Smooth muscle cell (in vitro differentiated cells): ENCODE data around the gene KCNJ3. TPM values are rescaled to one million over a fixed set of nuclear protein-coding genes. Genes with fewer than 3 reads are reported as not detected.

Source experiments
- DNase-seq: peaks from one replicate; lab custom pipeline; 2025; ENCODE audit not compliant: unreplicated experiment; lab: John Stamatoyannopoulos, UW
- H2AFZ ChIP-seq: fragments of 200-600 bp; sonication (generic); 2 replicates; pipeline ENCODE4 v1.6.0; 2016; ENCODE audit warnings: antibody characterized with exemption, low read depth, mild to moderate bottlenecking
- H3F3A ChIP-seq: fragments of 200-600 bp; sonication (generic); 2 replicates; pipeline ENCODE4 v1.6.0; 2017; ENCODE audit warnings: antibody characterized with exemption, low read depth
- H3K27ac ChIP-seq: fragments of 200-600 bp; sonication (generic); 2 replicates; pipeline ENCODE4 v1.5.1; 2016; ENCODE audit warnings: low read depth, mild to moderate bottlenecking
- H3K27me3 ChIP-seq: fragments of 200-600 bp; sonication (generic); 2 replicates; pipeline ENCODE4 v1.6.1; 2016; ENCODE audit warnings: low read depth, mild to moderate bottlenecking
- H3K36me3 ChIP-seq: fragments of 200-600 bp; sonication (generic); 2 replicates; pipeline ENCODE4 v1.5.1; 2016; ENCODE audit warnings: low read depth
- H3K4me1 ChIP-seq: fragments of 200-600 bp; sonication (generic); 2 replicates; pipeline ENCODE4 v1.5.1; 2016; ENCODE audit warnings: low read depth
- H3K4me2 ChIP-seq: fragments of 200-600 bp; sonication (generic); 2 replicates; pipeline ENCODE4 v1.6.0; 2016; ENCODE audit warnings: mild to moderate bottlenecking
- H3K4me3 ChIP-seq: fragments of 200-600 bp; sonication (generic); 2 replicates; pipeline ENCODE4 v1.5.1; 2016; ENCODE audit warnings: mild to moderate bottlenecking
- H3K79me2 ChIP-seq: fragments of 200-600 bp; sonication (generic); 2 replicates; pipeline ENCODE4 v1.6.0; 2016; ENCODE audit warnings: low read depth, mild to moderate bottlenecking
- H3K9ac ChIP-seq: fragments of 200-600 bp; sonication (generic); 2 replicates; pipeline ENCODE4 v1.6.0; 2016; ENCODE audit warnings: low read depth
- H3K9me3 ChIP-seq: fragments of 200-600 bp; sonication (generic); replicated peaks from 2 replicates; pipeline ENCODE4 v1.5.1; 2016; ENCODE audit warnings: low read depth
- H4K20me1 ChIP-seq: fragments of 200-600 bp; sonication (generic); 2 replicates; pipeline ENCODE4 v1.6.0; 2016; ENCODE audit warnings: low read depth
- CTCF ChIP-seq: fragments of 200-600 bp; sonication (generic); IDR thresholded peaks from 2 replicates; pipeline ENCODE4 v1.5.1; 2017; ENCODE audit warnings: borderline replicate concordance, mild to moderate bottlenecking, antibody characterized with exemption; ENCODE audit not compliant: insufficient read depth, poor library complexity, severe bottlenecking
- WGBS: methylation state at CpG from one replicate; pipeline ENCODE4 v1.1.7; 2016; ENCODE audit warnings: low lambda C conversion rate; 5-methylcytosine and 5-hydroxymethylcytosine counted together
- polyA plus RNA-seq: library from polyadenylated mRNA; unstranded; fragments of >200 nt; fragmentation: Nextera tagmentation; extraction: Ambion mirVana; gene quantifications from 2 replicates; pipeline ENCODE4 v1.2.1, GENCODE V29; 2016
- total RNA-seq: library from RNA; depleted of rRNA; stranded (reverse); fragments of >200 nt; gene quantifications from 2 replicates; pipeline ENCODE4 v1.2.3, GENCODE V29; 2014

The KCNJ3 gene
- total and polyA plus RNA-seq, 2 experiments from 2014 or later, result 0.22 TPM; not detected in 1

DNA sequence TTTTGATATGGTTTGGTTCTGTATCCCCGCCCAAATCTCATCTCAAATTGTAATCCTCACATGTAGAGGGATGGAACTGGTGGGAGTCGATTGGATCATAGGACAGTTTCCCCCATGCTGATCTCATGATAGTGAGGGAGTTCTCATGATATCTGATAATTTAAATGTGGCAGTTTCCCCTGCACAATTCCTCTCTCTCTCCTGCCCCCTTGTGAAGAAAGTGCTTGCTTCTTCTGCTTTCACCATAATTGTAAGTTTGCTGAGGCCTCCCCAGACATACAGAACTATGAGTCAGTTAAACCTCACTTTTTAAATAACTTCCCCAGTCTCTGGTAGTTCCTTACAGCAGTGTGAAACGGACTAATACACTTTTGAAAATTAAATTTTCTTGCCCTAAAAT lies 12.3 kb upstream of the KCNJ3 start:
- Histone ChIP-seq H3K4me2 (no peak overlapping the region), H4K20me1 (no peaks in the 10 kb centered on the region), H3F3A (no peaks in the 10 kb centered on the region), H3K79me2 (no peaks in the 10 kb centered on the region), H3K36me3 (no peaks in the 10 kb centered on the region), H3K27ac (no peak overlapping the region), H3K4me3 (no peak overlapping the region), H3K4me1 (no peaks in the 10 kb centered on the region), H3K9me3 (no peaks in the 10 kb centered on the region), H3K27me3 (no peaks in the 10 kb centered on the region), H3K9ac (no peak overlapping the region), H2AFZ (peak overlapping the region; percentile 27)
- no peak for DNase-seq
- 79% methylated on average over 3 of the region's 3 CpGs for WGBS
- no peak for TF ChIP-seq CTCF

- 97% methylated on average over 1 of the region's 1 CpG for WGBS
- no peak for TF ChIP-seq CTCF
These were observed 10.1 kb upstream of the KCNJ3 start for GRCh38 chr2:154688373-154688772.

GRCh38 chr2:154689158-154689557 lies 9.3 kb upstream of the KCNJ3 start:
- TF ChIP-seq CTCF, result no peak
- H3K4me3 ChIP-seq, result no peak overlapping the region
- no peak for DNase-seq
- no peaks in the 10 kb centered on the region for H4K20me1 ChIP-seq
- WGBS, result 55% methylated on average over 1 of the region's 1 CpG
- H3K9me3 ChIP-seq, result no peaks in the 10 kb centered on the region
- no peaks in the 10 kb centered on the region for H3K36me3 ChIP-seq
- H3F3A ChIP-seq, result no peaks in the 10 kb centered on the region
- no peaks in the 10 kb centered on the region for H3K27me3 ChIP-seq
- no peak overlapping the region for H2AFZ ChIP-seq
- H3K9ac ChIP-seq, result no peak overlapping the region
- no peak overlapping the region for H3K4me2 ChIP-seq
- H3K27ac ChIP-seq, result no peak overlapping the region
- H3K79me2 ChIP-seq, result no peaks in the 10 kb centered on the region
- no peaks in the 10 kb centered on the region for H3K4me1 ChIP-seq

More at GRCh38 chr2:154688373-154688772, 10.1 kb upstream of the KCNJ3 start:
- H2AFZ ChIP-seq, result no peak overlapping the region
- H3K79me2 ChIP-seq, result no peaks in the 10 kb centered on the region
- DNase-seq, result no peak
- H3K9ac ChIP-seq, result no peak overlapping the region
- no peak overlapping the region for H3K4me3 ChIP-seq
- no peaks in the 10 kb centered on the region for H3K27me3 ChIP-seq
- no peaks in the 10 kb centered on the region for H3K36me3 ChIP-seq
- H3K9me3 ChIP-seq, result no peaks in the 10 kb centered on the region
- H3K27ac ChIP-seq, result no peak overlapping the region
- no peaks in the 10 kb centered on the region for H3K4me1 ChIP-seq
- H4K20me1 ChIP-seq, result no peaks in the 10 kb centered on the region
- H3K4me2 ChIP-seq, result no peak overlapping the region
- H3F3A ChIP-seq, result no peaks in the 10 kb centered on the region

DNA sequence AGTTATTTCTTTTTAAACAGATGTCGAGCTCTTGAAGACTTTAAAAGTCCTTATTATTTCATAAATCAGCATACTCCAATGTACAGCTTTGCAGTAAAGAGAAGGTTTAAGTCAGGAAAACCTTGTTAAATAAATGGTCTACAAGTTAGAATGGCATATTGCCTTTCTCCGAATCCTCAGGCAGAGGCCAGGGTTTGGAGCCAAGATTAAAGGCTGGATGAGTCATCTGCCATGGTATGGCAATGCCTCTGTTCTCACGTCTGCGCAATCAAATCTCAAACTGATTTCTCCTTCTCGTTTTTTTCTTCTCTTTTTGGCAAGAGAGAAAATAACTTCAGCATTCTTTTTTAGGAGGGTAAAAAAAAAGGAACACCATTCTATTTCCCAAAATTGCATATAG lies 5.6 kb upstream of the KCNJ3 start:
- Histone ChIP-seq H2AFZ (no peak overlapping the region), H3K4me1 (peaks cover 3% of the 10 kb centered on the region), H4K20me1 (no peaks in the 10 kb centered on the region), H3K79me2 (no peaks in the 10 kb centered on the region), H3F3A (no peaks in the 10 kb centered on the region), H3K4me2 (peak overlapping the region; percentile 42), H3K9me3 (no peaks in the 10 kb centered on the region), H3K27me3 (peaks cover 10% of the 10 kb centered on the region), H3K4me3 (no peak overlapping the region), H3K36me3 (no peaks in the 10 kb centered on the region), H3K9ac (no peak overlapping the region), H3K27ac (no peak overlapping the region)
- no peak for DNase-seq
- 6% methylated on average over 5 of the region's 5 CpGs for WGBS
- TF ChIP-seq CTCF, result no peak
